OCI-LY7 (cell line): ENCODE results near the gene PPP1R14B. TPM values are rescaled to one million over a fixed set of nuclear protein-coding genes. Genes with fewer than 3 reads are reported as not detected.

Source experiments
- BruUV-seq: library from RNA; stranded (reverse); fragments of 400-500 nt; replicated peaks from 2 replicates; lab custom pipeline; 2021; lab: Mats Ljungman, UMichigan
- CTCF ChIA-PET: fragments of 300-600 bp; sonication (Branson Sonifier 250); formaldehyde crosslinking; loops from one replicate; lab custom pipeline; 2022; ENCODE audit warnings: antibody characterized with exemption; ENCODE audit not compliant: unreplicated experiment; lab: Charles Lee
- POLR2A ChIA-PET: fragments of 300-600 bp; sonication (Branson Sonifier 250); formaldehyde crosslinking; loops from one replicate; lab custom pipeline; 2022; ENCODE audit warnings: antibody characterized with exemption; lab: Charles Lee
- DNase-seq: peaks from one replicate; pipeline ENCODE4 v3.0.0-alpha.2; 2015; ENCODE audit warnings: low spot score
- H2AFZ ChIP-seq: fragments of 200-600 bp; sonication (generic), shearing (Covaris generic); 2 replicates; pipeline ENCODE4 v1.6.1; 2014; ENCODE audit warnings: mild to moderate bottlenecking, antibody characterized with exemption, low read length, moderate library complexity
- H3K27ac ChIP-seq: fragments of 200-600 bp; sonication (generic); 2 replicates; pipeline ENCODE4 v1.5.1; 2014; ENCODE audit warnings: mixed run types, low read depth, mild to moderate bottlenecking, moderate library complexity, low read length, inconsistent platforms; ENCODE audit not compliant: poor library complexity, severe bottlenecking
- H3K36me3 ChIP-seq: fragments of 200-600 bp; sonication (generic); 2 replicates; pipeline ENCODE4 v1.6.1; 2014; ENCODE audit warnings: mild to moderate bottlenecking, antibody characterized with exemption, low read length, moderate library complexity, mixed read lengths; ENCODE audit not compliant: insufficient read depth
- H3K4me1 ChIP-seq: fragments of 200-600 bp; sonication (generic); 2 replicates; pipeline ENCODE4 v1.5.1; 2014; ENCODE audit warnings: mild to moderate bottlenecking, low read length; ENCODE audit not compliant: insufficient read depth, poor library complexity, severe bottlenecking
- H3K4me2 ChIP-seq: fragments of 200-600 bp; sonication (generic); 2 replicates; pipeline ENCODE4 v1.6.1; 2014; ENCODE audit warnings: mild to moderate bottlenecking, low read length
- H3K4me3 ChIP-seq: fragments of 200-600 bp; sonication (generic); 2 replicates; pipeline ENCODE4 v1.5.1; 2014; ENCODE audit warnings: mild to moderate bottlenecking, low read depth, low read length; ENCODE audit not compliant: poor library complexity, severe bottlenecking
- H3K79me2 ChIP-seq: fragments of 200-600 bp; sonication (generic); 2 replicates; pipeline ENCODE4 v1.6.1; 2016; ENCODE audit warnings: low read depth, mild to moderate bottlenecking, low read length, moderate library complexity, mixed read lengths; ENCODE audit not compliant: insufficient read depth
- H3K9me2 ChIP-seq: fragments of 200-600 bp; sonication (generic); 2 replicates; pipeline ENCODE4 v1.6.1; 2016; ENCODE audit warnings: mild to moderate bottlenecking, low read length, mixed read lengths; ENCODE audit not compliant: insufficient read depth
- H3K9me3 ChIP-seq: fragments of 200-600 bp; sonication (generic); 2 replicates; pipeline ENCODE4 v1.6.1; 2014; ENCODE audit warnings: mild to moderate bottlenecking, mixed run types, low read length, mixed read lengths
- H4K20me1 ChIP-seq: fragments of 200-600 bp; sonication (generic); 2 replicates; pipeline ENCODE4 v1.6.1; 2014; ENCODE audit warnings: mild to moderate bottlenecking, antibody characterized with exemption, low read length, moderate library complexity, mixed read lengths; ENCODE audit not compliant: insufficient read depth
- CTCF ChIP-seq: fragments of 200-600 bp; sonication (generic); conservative IDR thresholded peaks from 2 replicates; pipeline ENCODE4 v1.5.1; 2014; ENCODE audit warnings: mild to moderate bottlenecking, antibody characterized with exemption, low read length, moderate library complexity, mixed read lengths
- EZH2phosphoT487 ChIP-seq: fragments of 200-600 bp; sonication (generic); IDR thresholded peaks from 2 replicates; pipeline ENCODE4 v1.6.1; 2018; ENCODE audit warnings: low read depth, borderline replicate concordance, mild to moderate bottlenecking, mixed run types, antibody characterized with exemption, low read length, moderate library complexity, mixed read lengths
- intact Hi-C: fragments of 100-400 bp; cut with micrococcal nuclease; formaldehyde crosslinking; loops from one replicate; pipeline ENCODE4 v1.10.0; 2022; ENCODE audit not compliant: unreplicated experiment
- total RNA-seq, 2 experiments: library from RNA; depleted of rRNA in 1 of 2; stranded (reverse); fragments of >200 nt in 1 of 2; shearing (Covaris generic) in 1 of 2; gene quantifications; 2 replicates each; pipeline ENCODE4 v1.2.3, GENCODE V29; 2014 to 2022

PPP1R14B gene
- total RNA-seq, 2 experiments from 2014 or later: 198 to 223 TPM

DNA sequence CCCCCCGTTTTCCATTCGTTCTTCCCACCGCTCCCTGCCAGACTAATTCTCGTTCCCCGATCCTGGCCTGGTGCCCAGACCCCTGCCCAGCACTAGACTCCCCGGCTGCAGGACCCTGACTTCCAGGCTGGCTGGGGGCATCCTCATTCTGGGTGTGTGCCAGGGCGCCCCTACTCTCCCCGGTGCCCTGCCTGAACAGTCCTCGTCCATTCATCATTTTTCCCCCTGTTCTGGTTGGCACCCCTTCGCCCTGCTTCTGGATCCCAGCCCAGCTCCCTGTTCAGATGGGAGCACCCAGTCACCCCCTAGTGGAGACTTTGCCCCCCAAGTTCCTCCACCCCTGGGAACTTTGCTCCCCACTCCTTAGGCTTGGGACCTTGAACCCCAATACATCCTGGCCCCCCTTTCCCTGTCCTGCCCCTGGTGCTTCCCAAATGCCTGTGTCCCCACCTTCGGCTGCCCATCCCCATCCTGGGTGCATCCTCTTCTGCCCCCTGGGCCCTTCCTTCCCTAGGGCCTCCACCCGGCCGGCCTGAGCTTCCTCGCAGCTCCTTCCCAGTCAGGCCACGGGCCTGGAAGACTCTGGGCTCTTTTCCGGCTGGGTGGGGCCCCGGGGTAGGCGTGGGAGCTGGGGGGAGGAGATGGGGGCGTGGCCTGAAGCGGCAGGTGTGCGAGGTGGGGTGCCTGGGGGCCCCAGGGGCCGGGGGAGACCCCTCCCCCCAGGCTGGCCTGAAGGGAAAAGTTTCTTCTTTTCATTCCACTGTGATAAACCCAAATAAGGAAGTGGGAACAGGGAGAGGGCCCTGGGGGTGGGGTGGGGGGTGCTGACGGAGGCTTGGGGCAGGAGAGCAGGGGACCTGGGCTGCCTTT, 5.5 kb upstream of the PPP1R14B start:
- CTCF ChIA-PET: interaction anchor here (0.5 to 1.3 kb wide), 3 partner anchors 34 to 65 kb away, joined by 3 to 4 read pairs (median 3); partner anchors contain the start of gene TRMT112
- Histone ChIP-seq H3K36me3 (no peaks in the 10 kb centered on the region), H3K27ac (no peak overlapping the region), H3K4me2 (peak overlapping the region; percentile 98), H3K4me3 (peak overlapping the region; percentile 76), H4K20me1 (no peaks in the 10 kb centered on the region), H3K9me2 (no peaks in the 10 kb centered on the region), H3K9me3 (no peaks in the 10 kb centered on the region), H3K79me2 (no peaks in the 10 kb centered on the region), H2AFZ (peak overlapping the region; percentile 54; the same call in 1 of the 2 replicates), H3K4me1 (peaks cover 51% of the 10 kb centered on the region)
- POLR2A ChIA-PET: interaction anchor here (0.6 to 0.7 kb wide), 2 partner anchors 35 to 670 kb away, joined by 3 to 7 read pairs; no protein-coding TSS in a partner anchor
- no TSS peak for BruUV-seq
- TF ChIP-seq EZH2phosphoT487 (no peak), CTCF (peak; percentile 71)
- intact Hi-C loops: no loop called here
- DNase-seq: peak; percentile 36

DNA sequence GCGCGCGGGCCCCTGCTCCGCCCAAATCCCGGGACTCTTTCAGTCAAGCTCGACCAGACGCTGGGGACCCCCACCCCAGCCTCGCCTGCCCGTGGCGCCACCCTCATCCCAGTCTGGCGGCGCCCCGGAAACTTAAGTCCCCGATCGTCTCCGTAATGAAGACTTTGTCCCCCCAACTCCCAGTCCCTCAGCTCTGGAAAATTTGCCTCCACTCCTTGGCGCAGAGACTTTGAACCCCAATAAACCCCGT, 4.9 kb upstream of the PPP1R14B start:
- Histone ChIP-seq H3K4me2 (peak overlapping the region; percentile 98), H3K27ac (no peak overlapping the region), H3K9me2 (no peaks in the 10 kb centered on the region), H3K4me3 (peak overlapping the region; percentile 76), H3K4me1 (peaks cover 55% of the 10 kb centered on the region), H4K20me1 (no peaks in the 10 kb centered on the region), H3K79me2 (no peaks in the 10 kb centered on the region), H2AFZ (peak overlapping the region; percentile 54; the same call in 1 of the 2 replicates), H3K36me3 (no peaks in the 10 kb centered on the region), H3K9me3 (no peaks in the 10 kb centered on the region)
- CTCF ChIA-PET: interaction anchor here (0.6 to 1.3 kb wide), 2 partner anchors 45 to 66 kb away, joined by 3 read pairs; partner anchors contain the start of gene TRMT112
- BruUV-seq: no TSS peak
- POLR2A ChIA-PET: no interaction called here
- intact Hi-C loops: loop anchor here (1.0 kb wide), 1 partner anchor 18 kb away; no protein-coding TSS in a partner anchor
- TF ChIP-seq CTCF (no peak), EZH2phosphoT487 (no peak)
- no peak for DNase-seq
